HepG2 (cell line): ENCODE measurements around the gene SMARCA4. TPM values are rescaled to one million over a fixed set of nuclear protein-coding genes. Genes with fewer than 3 reads are reported as not detected.

ENCODE experiments used
- ADNP ChIP-seq: sonication (generic); formaldehyde crosslinking; IDR thresholded peaks from 2 replicates; pipeline ENCODE4 v1.4.0; 2020; ENCODE audit warnings: missing genetic modification reagents
- HCFC1 ChIP-seq: fragments of 150-350 bp; IDR thresholded peaks from 2 replicates; pipeline ENCODE4 v1.6.1; 2014; ENCODE audit warnings: low read depth, low read length
- MXD3 ChIP-seq: IDR thresholded peaks from 2 replicates; pipeline ENCODE4 v1.6.1; 2016; ENCODE audit warnings: mild to moderate bottlenecking, missing biosample characterization, missing genetic modification reagents
- MYPOP ChIP-seq: sonication (generic); formaldehyde crosslinking; IDR thresholded peaks from 2 replicates; pipeline ENCODE4 v1.8.1; 2023; ENCODE audit warnings: mild to moderate bottlenecking, moderate library complexity, missing genetic modification reagents
- NCOA1 ChIP-seq: sonication (generic); formaldehyde crosslinking; IDR thresholded peaks from 2 replicates; pipeline ENCODE4 v1.9.0; 2021; ENCODE audit warnings: missing genetic modification reagents
- SMARCE1 ChIP-seq: fragments of 450-650 bp; IDR thresholded peaks from 2 replicates; pipeline ENCODE4 v1.6.1; 2017; ENCODE audit warnings: borderline replicate concordance
- ZBTB43 ChIP-seq: sonication (generic); formaldehyde crosslinking; conservative IDR thresholded peaks from 2 replicates; pipeline ENCODE4 v1.4.0; 2020; ENCODE audit warnings: missing genetic modification reagents
- ZC3H13 ChIP-seq: sonication (generic); formaldehyde crosslinking; IDR thresholded peaks from 2 replicates; pipeline ENCODE4 v1.8.1; 2023; ENCODE audit warnings: mild to moderate bottlenecking, missing genetic modification reagents, moderate library complexity
- ZNF33A ChIP-seq: sonication (generic); formaldehyde crosslinking; IDR thresholded peaks from 2 replicates; pipeline ENCODE4 v1.5.1; 2020; ENCODE audit warnings: missing genetic modification reagents, mild to moderate bottlenecking, moderate library complexity, borderline replicate concordance
- ZNF619 ChIP-seq: sonication (generic); formaldehyde crosslinking; IDR thresholded peaks from 2 replicates; pipeline ENCODE4 v1.4.0; 2020; ENCODE audit warnings: mild to moderate bottlenecking, missing genetic modification reagents
- ZSCAN9 ChIP-seq: IDR thresholded peaks from 2 replicates; pipeline ENCODE4 v1.6.1; 2016; ENCODE audit warnings: borderline replicate concordance
- ZZZ3 ChIP-seq: sonication (generic); formaldehyde crosslinking; IDR thresholded peaks from 2 replicates; pipeline ENCODE4 v1.4.0; 2020; ENCODE audit warnings: missing genetic modification reagents, mild to moderate bottlenecking, borderline replicate concordance
- polyA plus RNA-seq, 8 experiments: library from polyadenylated mRNA; depleted of rRNA in 3 of 8; stranded (reverse) in 7 of 8; unstranded in 1 of 8; fragments of >200 nt; fragmentation: Illumina TruSeq in 4 of 8; extraction: Trizol in 4 of 8; gene quantifications; 2 replicates each; pipeline versions ENCODE4 v1.2.1 to v1.2.3, GENCODE V29; 2011 to 2016; ENCODE audit warnings: low read depth in 4 of 8, missing spikeins in 1 of 8, mixed read lengths in 1 of 8; ENCODE audit not compliant: insufficient read depth in 1 of 8
- total RNA-seq, 5 experiments: library from RNA; depleted of rRNA; stranded (reverse); fragments of >200 nt; fragmentation: Illumina TruSeq; extraction: Trizol; gene quantifications; 2 replicates each; pipeline ENCODE4 v1.2.3, GENCODE V29; 2016; ENCODE audit warnings: low read depth in 1 of 5
- TF ChIP-seq, protein P1 (sequence below): sonication (generic); formaldehyde crosslinking; IDR thresholded peaks from 2 replicates; pipeline ENCODE4 v1.5.1; 2020; ENCODE audit warnings: mild to moderate bottlenecking, missing genetic modification reagents, moderate library complexity
- TF ChIP-seq, protein P2 (sequence below): IDR thresholded peaks from 2 replicates; pipeline ENCODE4 v1.6.1; 2012; ENCODE audit warnings: inconsistent platforms
- TF ChIP-seq, protein P3 (sequence below): sonication (generic); formaldehyde crosslinking; IDR thresholded peaks from 2 replicates; pipeline ENCODE4 v1.8.0; 2022; ENCODE audit warnings: mild to moderate bottlenecking, missing genetic modification reagents, borderline replicate concordance

The SMARCA4 gene
- total and polyA plus RNA-seq, 2 of the 13 experiments (the other 11 are each of a cell fraction or from before 2014, with no cell fraction given) = 25.4 to 45.9 TPM

DNA sequence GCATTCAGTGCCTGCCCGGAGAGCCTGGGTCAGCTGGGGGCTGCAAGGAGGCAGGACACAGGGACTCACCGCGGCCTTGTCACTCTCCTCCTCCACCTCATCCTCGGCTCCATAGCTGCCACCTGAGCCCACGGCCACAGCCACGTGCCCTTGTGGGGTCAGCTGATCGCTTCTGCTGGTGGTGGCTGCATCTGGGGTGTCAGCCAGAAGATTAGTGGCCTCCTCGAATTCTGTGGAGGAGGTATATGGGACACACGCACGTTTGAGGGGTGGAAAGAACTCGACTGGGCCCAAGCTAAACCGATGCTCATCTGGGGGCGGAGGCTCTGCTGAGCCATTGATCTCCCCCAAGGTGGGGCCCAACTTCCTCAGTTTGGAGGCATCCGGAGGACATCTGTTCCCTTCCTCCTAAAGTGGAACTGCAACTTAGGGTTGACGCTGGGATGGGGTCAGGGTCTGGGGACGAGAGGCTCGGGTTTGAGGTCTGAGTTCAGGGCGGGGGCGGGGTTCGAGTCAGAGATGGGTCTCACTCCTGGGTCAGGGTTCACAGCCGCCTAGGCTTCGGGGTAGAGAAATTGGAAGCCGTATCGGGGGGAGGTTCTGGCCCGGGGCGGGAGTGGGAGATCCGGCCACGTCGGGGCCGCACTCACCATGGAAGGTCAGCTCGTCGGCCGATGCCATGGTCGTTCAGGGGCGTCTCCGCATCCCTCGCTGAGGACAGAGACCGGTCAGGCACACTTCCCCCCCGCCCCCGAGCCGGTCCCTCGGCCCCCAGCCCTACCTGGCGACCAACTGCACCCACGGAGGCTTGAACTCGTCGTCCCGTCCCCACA is 32.9 kb upstream of the SMARCA4 start (continued):
- TF ChIP-seq ZBTB43 (CRISPR knock-in tag) = 0 out of 2 replicates have a peak, but pooled peaks have one; percentile 8
- TF ChIP-seq NCOA1 (CRISPR knock-in tag) = 0 out of 2 replicates have a peak, but pooled peaks have one; percentile 44
- TF ChIP-seq, protein P1, sequence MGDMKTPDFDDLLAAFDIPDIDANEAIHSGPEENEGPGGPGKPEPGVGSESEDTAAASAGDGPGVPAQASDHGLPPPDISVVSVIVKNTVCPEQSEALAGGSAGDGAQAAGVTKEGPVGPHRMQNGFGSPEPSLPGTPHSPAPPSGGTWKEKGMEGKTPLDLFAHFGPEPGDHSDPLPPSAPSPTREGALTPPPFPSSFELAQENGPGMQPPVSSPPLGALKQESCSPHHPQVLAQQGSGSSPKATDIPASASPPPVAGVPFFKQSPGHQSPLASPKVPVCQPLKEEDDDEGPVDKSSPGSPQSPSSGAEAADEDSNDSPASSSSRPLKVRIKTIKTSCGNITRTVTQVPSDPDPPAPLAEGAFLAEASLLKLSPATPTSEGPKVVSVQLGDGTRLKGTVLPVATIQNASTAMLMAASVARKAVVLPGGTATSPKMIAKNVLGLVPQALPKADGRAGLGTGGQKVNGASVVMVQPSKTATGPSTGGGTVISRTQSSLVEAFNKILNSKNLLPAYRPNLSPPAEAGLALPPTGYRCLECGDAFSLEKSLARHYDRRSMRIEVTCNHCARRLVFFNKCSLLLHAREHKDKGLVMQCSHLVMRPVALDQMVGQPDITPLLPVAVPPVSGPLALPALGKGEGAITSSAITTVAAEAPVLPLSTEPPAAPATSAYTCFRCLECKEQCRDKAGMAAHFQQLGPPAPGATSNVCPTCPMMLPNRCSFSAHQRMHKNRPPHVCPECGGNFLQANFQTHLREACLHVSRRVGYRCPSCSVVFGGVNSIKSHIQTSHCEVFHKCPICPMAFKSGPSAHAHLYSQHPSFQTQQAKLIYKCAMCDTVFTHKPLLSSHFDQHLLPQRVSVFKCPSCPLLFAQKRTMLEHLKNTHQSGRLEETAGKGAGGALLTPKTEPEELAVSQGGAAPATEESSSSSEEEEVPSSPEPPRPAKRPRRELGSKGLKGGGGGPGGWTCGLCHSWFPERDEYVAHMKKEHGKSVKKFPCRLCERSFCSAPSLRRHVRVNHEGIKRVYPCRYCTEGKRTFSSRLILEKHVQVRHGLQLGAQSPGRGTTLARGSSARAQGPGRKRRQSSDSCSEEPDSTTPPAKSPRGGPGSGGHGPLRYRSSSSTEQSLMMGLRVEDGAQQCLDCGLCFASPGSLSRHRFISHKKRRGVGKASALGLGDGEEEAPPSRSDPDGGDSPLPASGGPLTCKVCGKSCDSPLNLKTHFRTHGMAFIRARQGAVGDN (CRISPR knock-in tag) = peak; percentile 64
- TF ChIP-seq ADNP (CRISPR knock-in tag) = no peak
- TF ChIP-seq ZSCAN9 = no peak
- TF ChIP-seq SMARCE1 = no peak
- 0 out of 2 replicates have a peak, but pooled peaks have one; percentile 27 for TF ChIP-seq ZNF33A
- 0 out of 2 replicates have a peak, but pooled peaks have one; percentile 5 for TF ChIP-seq ZZZ3 (CRISPR knock-in tag)
- TF ChIP-seq, protein P2, sequence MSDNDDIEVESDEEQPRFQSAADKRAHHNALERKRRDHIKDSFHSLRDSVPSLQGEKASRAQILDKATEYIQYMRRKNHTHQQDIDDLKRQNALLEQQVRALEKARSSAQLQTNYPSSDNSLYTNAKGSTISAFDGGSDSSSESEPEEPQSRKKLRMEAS = peak; percentile 42; the same call in 1 of the 2 replicates
- TF ChIP-seq, protein P3, sequence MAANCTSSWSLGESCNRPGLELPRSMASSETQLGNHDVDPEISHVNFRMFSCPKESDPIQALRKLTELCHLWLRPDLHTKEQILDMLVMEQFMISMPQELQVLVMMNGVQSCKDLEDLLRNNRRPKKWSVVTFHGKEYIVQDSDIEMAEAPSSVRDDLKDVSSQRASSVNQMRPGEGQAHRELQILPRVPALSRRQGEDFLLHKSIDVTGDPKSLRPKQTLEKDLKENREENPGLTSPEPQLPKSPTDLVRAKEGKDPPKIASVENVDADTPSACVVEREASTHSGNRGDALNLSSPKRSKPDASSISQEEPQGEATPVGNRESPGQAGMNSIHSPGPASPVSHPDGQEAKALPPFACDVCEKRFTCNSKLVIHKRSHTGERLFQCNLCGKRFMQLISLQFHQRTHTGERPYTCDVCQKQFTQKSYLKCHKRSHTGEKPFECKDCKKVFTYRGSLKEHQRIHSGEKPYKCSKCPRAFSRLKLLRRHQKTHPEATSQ (CRISPR knock-in tag) = no peak
- TF ChIP-seq ZC3H13 (CRISPR knock-in tag) = 0 out of 2 replicates have a peak, but pooled peaks have one; percentile 54
- TF ChIP-seq ZNF619 (CRISPR knock-in tag) = no peak
- TF ChIP-seq HCFC1 = no peak
- TF ChIP-seq MXD3 = 0 out of 2 replicates have a peak, but pooled peaks have one; percentile 44
- TF ChIP-seq MYPOP (CRISPR knock-in tag) = 0 out of 2 replicates have a peak, but pooled peaks have one; percentile 0
